Endodermal cell (in vitro differentiated cells): Measurements from ENCODE around the gene GPR148. TPM values are rescaled to one million over a fixed set of nuclear protein-coding genes. Genes with fewer than 3 reads are reported as not detected.

Experiments
- DNase-seq: peaks from one replicate; pipeline ENCODE4 v3.0.0-alpha.2; 2017
- H3K27ac ChIP-seq: 2 replicates; pipeline ENCODE4 v1.5.1; 2013; ENCODE audit warnings: mild to moderate bottlenecking, low read depth, low read length, moderate library complexity
- H3K27me3 ChIP-seq: 2 replicates; pipeline ENCODE4 v1.6.1; 2013; ENCODE audit warnings: mild to moderate bottlenecking, low read length, moderate library complexity; ENCODE audit not compliant: insufficient read depth, control insufficient read depth, poor library complexity, severe bottlenecking
- H3K36me3 ChIP-seq: 2 replicates; pipeline ENCODE4 v1.7.0; 2013; ENCODE audit warnings: mild to moderate bottlenecking, low read length, moderate library complexity; ENCODE audit not compliant: control insufficient read depth, insufficient read depth
- H3K4me1 ChIP-seq: one replicate; pipeline ENCODE4 v1.7.0; 2013; ENCODE audit warnings: low read length; ENCODE audit not compliant: control insufficient read depth, insufficient read depth
- H3K4me3 ChIP-seq: 2 replicates; pipeline ENCODE4 v1.5.1; 2013; ENCODE audit warnings: mild to moderate bottlenecking, low read length, moderate library complexity
- H3K9ac ChIP-seq: 2 replicates; pipeline ENCODE4 v1.6.1; 2013; ENCODE audit warnings: mild to moderate bottlenecking, low read length, moderate library complexity; ENCODE audit not compliant: poor library complexity, severe bottlenecking; ENCODE audit errors: extremely low read depth
- H3K9me3 ChIP-seq: 2 replicates; pipeline ENCODE4 v1.6.1; 2013; ENCODE audit warnings: mild to moderate bottlenecking, low read length, moderate library complexity; ENCODE audit not compliant: control insufficient read depth
- H3K27ac Mint-ChIP-seq: 2 replicates; pipeline ENCODE4 v1.8.0; 2020; ENCODE audit warnings: mixed read lengths
- H3K27me3 Mint-ChIP-seq: 2 replicates; pipeline ENCODE4 v1.8.0; 2021; ENCODE audit warnings: mild to moderate bottlenecking, mixed read lengths; ENCODE audit not compliant: insufficient read depth
- H3K36me3 Mint-ChIP-seq: 2 replicates; pipeline ENCODE4 v1.8.0; 2020; ENCODE audit warnings: low read depth, mixed read lengths
- H3K4me1 Mint-ChIP-seq: 2 replicates; pipeline ENCODE4 v1.8.0; 2020; ENCODE audit warnings: mixed read lengths
- H3K4me3 Mint-ChIP-seq: 2 replicates; pipeline ENCODE4 v1.8.0; 2020; ENCODE audit warnings: mild to moderate bottlenecking, moderate library complexity, mixed read lengths
- H3K9me3 Mint-ChIP-seq: 2 replicates; pipeline ENCODE4 v1.8.0; 2020; ENCODE audit warnings: mild to moderate bottlenecking, mixed read lengths
- CTCF ChIP-seq: fragments of 200-600 bp; sonication (generic); conservative IDR thresholded peaks from 2 replicates; pipeline ENCODE4 v1.5.0; 2021; ENCODE audit warnings: antibody characterized with exemption, mild to moderate bottlenecking
- WGBS, 2 experiments: methylation state at CpG; one replicate each; pipeline versions ENCODE4 v1.1.5 to v1.1.7; 2013; ENCODE audit warnings: missing lambda C conversion rate in 2 of 2, mixed read lengths in 1 of 2; ENCODE audit not compliant: insufficient coverage in 1 of 2, insufficient read length in 1 of 2; 5-methylcytosine and 5-hydroxymethylcytosine counted together
- total RNA-seq, 2 donors: library from RNA; stranded (reverse); fragmentation: NEBNext Ultra II Directional in 1 of 2; extraction: Animal tissue kit (Norgen Biotek cat#: 25700) in 1 of 2; gene quantifications; 2 replicates in 1 of 2; 3 replicates in 1 of 2; pipeline ENCODE4 v1.2.1, GENCODE V29; 2021

Gene GPR148
- total RNA-seq, 2 donors from 2014 or later = not detected

DNA sequence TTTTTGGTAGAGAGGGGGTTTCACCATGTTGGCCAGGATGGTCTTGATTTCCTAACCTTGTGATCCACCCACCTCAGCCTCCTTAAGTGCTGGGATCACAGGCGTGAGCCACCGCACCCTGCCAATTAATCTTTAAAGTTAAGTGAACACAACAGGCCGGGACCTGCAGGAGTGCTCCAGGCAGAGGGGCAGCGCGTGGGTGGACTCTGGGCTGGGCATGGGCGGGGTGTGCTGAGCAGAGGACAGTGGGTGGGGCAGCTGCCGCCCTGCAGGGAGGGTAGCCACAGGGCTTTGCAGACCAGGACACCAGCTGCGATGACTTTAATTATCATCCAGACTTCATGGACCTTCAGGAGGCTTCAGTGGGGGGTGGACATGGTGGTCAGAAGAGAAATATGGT, 8.8 kb upstream of the GPR148 start:
- H3K27ac ChIP-seq = no peak overlapping the region
- no peaks in the 10 kb centered on the region for H3K36me3 ChIP-seq
- no peak overlapping the region for H3K9ac ChIP-seq
- H3K4me3 ChIP-seq = no peak overlapping the region
- Mint-ChIP-seq H3K36me3 (no peaks in the 10 kb centered on the region), H3K4me3 (no peak overlapping the region), H3K4me1 (no peaks in the 10 kb centered on the region), H3K27me3 (peaks cover 17% of the 10 kb centered on the region), H3K27ac (no peak overlapping the region), H3K9me3 (peaks cover 18% of the 10 kb centered on the region)
- no peaks in the 10 kb centered on the region for H3K27me3 ChIP-seq
- H3K4me1 ChIP-seq = no peaks in the 10 kb centered on the region
- DNase-seq = no peak
- peaks cover 10% of the 10 kb centered on the region for H3K9me3 ChIP-seq
- no peak for TF ChIP-seq CTCF
- WGBS, 2 experiments = 80 to 94% methylated on average over 3 to 8 of the region's 8 CpGs

DNA sequence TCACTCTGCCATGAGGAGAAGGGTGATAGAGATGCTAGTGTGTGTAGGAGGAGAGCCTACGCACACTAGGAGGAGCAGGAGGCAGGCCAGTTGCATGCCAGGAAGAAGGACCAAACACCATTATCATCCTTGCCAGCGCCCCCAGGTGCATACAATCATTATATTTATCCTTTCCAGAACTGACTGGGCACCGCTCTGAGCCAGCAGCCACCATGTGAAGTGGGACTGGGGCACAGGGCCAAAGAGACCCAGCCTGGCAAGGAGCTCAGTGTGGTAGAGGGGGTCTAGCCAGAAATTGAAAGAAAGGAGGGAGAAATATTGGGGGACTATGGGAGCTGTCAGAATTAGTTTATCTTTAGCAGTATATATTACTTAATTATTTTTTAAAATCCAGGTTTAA, 8.3 kb upstream of the GPR148 start:
- Histone ChIP-seq H3K4me3 (no peak overlapping the region), H3K4me1 (no peaks in the 10 kb centered on the region), H3K9ac (no peak overlapping the region), H3K27ac (no peak overlapping the region), H3K36me3 (no peaks in the 10 kb centered on the region), H3K9me3 (peaks cover 10% of the 10 kb centered on the region), H3K27me3 (no peaks in the 10 kb centered on the region)
- H3K4me1 Mint-ChIP-seq = no peaks in the 10 kb centered on the region
- WGBS, 2 experiments = 87% methylated on average over 3 of the region's 3 CpGs; no CpG with 5 or more reads in 1 of the 2 experiments
- peaks cover 18% of the 10 kb centered on the region for H3K9me3 Mint-ChIP-seq
- H3K4me3 Mint-ChIP-seq = no peak overlapping the region
- H3K36me3 Mint-ChIP-seq = no peaks in the 10 kb centered on the region
- H3K27me3 Mint-ChIP-seq = peaks cover 17% of the 10 kb centered on the region
- no peak for TF ChIP-seq CTCF
- H3K27ac Mint-ChIP-seq = no peak overlapping the region
- no peak for DNase-seq

DNA sequence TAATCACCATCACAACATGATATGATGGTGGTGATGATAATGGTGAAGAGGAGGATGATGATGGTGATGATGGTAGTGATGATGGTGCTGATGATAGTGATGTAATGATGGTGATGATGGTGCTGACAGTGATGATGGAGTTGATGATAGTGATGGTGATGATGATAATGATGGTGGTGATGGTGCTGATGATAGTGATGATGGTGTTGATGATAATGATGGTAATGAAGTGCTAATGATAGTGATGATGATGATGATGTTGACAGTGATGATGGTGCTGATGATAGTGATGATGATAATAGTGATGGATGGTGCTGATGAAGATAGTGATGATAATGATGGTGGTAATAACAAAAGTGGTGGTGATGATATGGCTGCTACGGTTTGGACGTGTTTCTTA, 4.4 kb upstream of the GPR148 start:
- WGBS, 2 experiments = 89 to 91% methylated on average over 2 of the region's 2 CpGs
- H3K36me3 Mint-ChIP-seq = no peaks in the 10 kb centered on the region
- H3K4me1 Mint-ChIP-seq = peaks cover 11% of the 10 kb centered on the region
- H3K27me3 Mint-ChIP-seq = peaks cover 31% of the 10 kb centered on the region
- no peak for TF ChIP-seq CTCF
- H3K27ac Mint-ChIP-seq = no peak overlapping the region
- Histone ChIP-seq H3K27ac (no peak overlapping the region), H3K36me3 (no peaks in the 10 kb centered on the region), H3K9me3 (peaks cover 10% of the 10 kb centered on the region), H3K4me1 (no peaks in the 10 kb centered on the region), H3K9ac (no peak overlapping the region), H3K4me3 (no peak overlapping the region), H3K27me3 (peaks cover 8% of the 10 kb centered on the region)
- peaks cover 18% of the 10 kb centered on the region for H3K9me3 Mint-ChIP-seq
- no peak overlapping the region for H3K4me3 Mint-ChIP-seq
- DNase-seq = no peak
